Fibroblast of lung (primary cell): ENCODE results near the gene SPTBN1. TPM values are rescaled to one million over a fixed set of nuclear protein-coding genes. Genes with fewer than 3 reads are reported as not detected.

ENCODE experiments used
- DNase-seq, 2 donors: peaks; one replicate each; pipeline versions ENCODE4 v3.0.0 to v3.0.0-alpha.2; 2010; ENCODE audit warnings: low read depth in 2 of 2
- H2AFZ ChIP-seq: 2 replicates; pipeline ENCODE4 v1.5.1; 2012; ENCODE audit warnings: low read length, control low read depth, inconsistent platforms
- H3K27ac ChIP-seq: 2 replicates; pipeline ENCODE4 v1.5.1; 2011; ENCODE audit warnings: low read length, control low read depth; ENCODE audit not compliant: insufficient read depth
- H3K27me3 ChIP-seq: 2 replicates; pipeline ENCODE4 v1.5.1; 2011; ENCODE audit warnings: mild to moderate bottlenecking, low read length; ENCODE audit not compliant: control insufficient read depth, insufficient read depth
- H3K36me3 ChIP-seq: 2 replicates; pipeline ENCODE4 v1.5.1; 2011; ENCODE audit warnings: low read length; ENCODE audit not compliant: control insufficient read depth, insufficient read depth
- H3K4me1 ChIP-seq: 2 replicates; pipeline ENCODE4 v1.5.1; 2011; ENCODE audit warnings: low read length; ENCODE audit not compliant: control insufficient read depth, insufficient read depth; ENCODE audit errors: extremely low read depth
- H3K4me2 ChIP-seq: 2 replicates; pipeline ENCODE4 v1.5.1; 2011; ENCODE audit warnings: low read length, control low read depth; ENCODE audit not compliant: insufficient read depth; ENCODE audit errors: extremely low read depth
- H3K4me3 ChIP-seq, 4 experiments: fragments of 200-600 bp in 1 of 4; sonication (generic) in 1 of 4; replicated peaks in 1 of 4; 2 replicates each; pipeline ENCODE4 v1.5.1; 2011 to 2016; ENCODE audit warnings: low read length in 4 of 4, low read depth in 3 of 4, mild to moderate bottlenecking in 3 of 4, control low read depth in 2 of 4, inconsistent platforms in 1 of 4, mixed read lengths in 1 of 4; ENCODE audit not compliant: insufficient read depth in 1 of 4; ENCODE audit errors: control extremely low read depth in 1 of 4
- H3K79me2 ChIP-seq: 2 replicates; pipeline ENCODE4 v1.5.1; 2012; ENCODE audit warnings: mild to moderate bottlenecking, low read length, inconsistent platforms; ENCODE audit not compliant: control insufficient read depth, insufficient read depth
- H3K9ac ChIP-seq: 2 replicates; pipeline ENCODE4 v1.5.1; 2011; ENCODE audit warnings: mild to moderate bottlenecking, low read length, control low read depth; ENCODE audit not compliant: insufficient read depth
- H3K9me3 ChIP-seq: 2 replicates; pipeline ENCODE4 v1.5.1; 2012; ENCODE audit warnings: low read depth, low read length; ENCODE audit not compliant: control insufficient read depth, insufficient read depth
- H4K20me1 ChIP-seq: 2 replicates; pipeline ENCODE4 v1.5.1; 2011; ENCODE audit warnings: low read length; ENCODE audit not compliant: control insufficient read depth, insufficient read depth; ENCODE audit errors: extremely low read depth
- EZH2 ChIP-seq: IDR thresholded peaks from 2 replicates; pipeline ENCODE4 v1.5.1; 2012; ENCODE audit warnings: low read length, control low read depth, mild to moderate bottlenecking; ENCODE audit errors: missing control alignments
- polyA plus RNA-seq, 2 donors: library from polyadenylated mRNA; depleted of rRNA in 1 of 2; stranded (reverse) in 1 of 2; unstranded in 1 of 2; fragments of >200 nt; gene quantifications; 2 replicates each; pipeline ENCODE4 v1.2.1, GENCODE V29; 2011 to 2012; ENCODE audit warnings: missing spikeins in 1 of 2
- total RNA-seq: library from RNA; depleted of rRNA; stranded (reverse); fragments of >200 nt; gene quantifications from 2 replicates; pipeline ENCODE4 v1.2.1, GENCODE V29; 2014
- TF ChIP-seq, protein P1 (sequence below), 2 donors: IDR thresholded peaks in 1 of 2; conservative IDR thresholded peaks in 1 of 2; 1 replicate in 1 of 2; 2 replicates in 1 of 2; pipeline ENCODE4 v1.5.1; 2011 to 2012; ENCODE audit warnings: low read length in 2 of 2, control low read depth in 1 of 2, inconsistent platforms in 1 of 2, low read depth in 1 of 2, mild to moderate bottlenecking in 1 of 2

The SPTBN1 gene
- total and polyA plus RNA-seq, 2 donors (not counting 1 experiment from before 2014, with no cell fraction given): 123 to 325 TPM

- no peak overlapping the region for H3K4me3 ChIP-seq
- no peak overlapping the region for H3K9ac ChIP-seq
- H3K4me2 ChIP-seq: peak overlapping the region; percentile 74
These were observed 116.1 kb downstream of the SPTBN1 start for GRCh38 chr2:54572262-54572635.

DNA sequence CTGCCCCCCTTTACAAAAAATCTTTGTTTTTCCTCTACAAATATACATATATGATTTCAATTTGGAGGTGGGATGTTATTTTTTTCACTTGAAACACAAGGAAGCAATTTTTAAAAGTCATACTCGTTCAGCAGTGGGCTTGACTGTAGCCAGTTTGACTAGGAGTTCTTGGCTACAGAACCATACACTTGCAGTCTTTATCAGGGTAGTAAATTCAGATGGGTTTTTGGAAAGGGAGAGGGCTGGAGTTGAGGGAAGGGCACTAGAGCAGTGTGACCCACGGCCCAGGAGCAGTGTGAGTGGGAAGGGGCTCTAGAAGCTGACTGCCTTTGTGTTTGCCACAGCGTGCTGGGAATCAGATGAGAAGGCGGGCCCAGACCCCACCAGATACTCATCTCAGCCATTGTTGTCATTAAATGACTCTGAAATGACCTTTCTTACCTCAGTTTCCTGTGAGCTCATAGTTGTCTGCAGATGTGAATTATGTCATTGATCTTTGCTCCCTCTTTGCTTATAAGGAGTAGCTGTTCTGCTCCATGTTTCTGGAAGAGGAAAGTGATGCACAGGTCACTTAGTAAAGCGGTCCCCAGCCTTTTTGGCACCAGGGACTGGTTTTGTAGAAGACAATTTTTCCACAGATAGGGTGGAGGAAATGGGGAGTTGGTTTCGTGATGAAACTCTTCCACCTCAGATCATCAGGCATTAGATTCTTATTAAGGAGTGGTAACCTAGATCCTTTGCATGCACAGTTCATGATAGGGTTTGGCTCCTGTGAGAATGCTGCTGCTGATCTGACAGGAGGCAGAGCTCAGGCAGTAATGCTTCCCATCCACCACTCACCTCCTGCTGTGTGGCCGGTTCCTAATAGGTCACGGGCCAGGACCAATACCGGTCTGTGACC is 116.8 kb downstream of the SPTBN1 start:
- Histone ChIP-seq H3K36me3 (peaks cover 2% of the 10 kb centered on the region), H2AFZ (no peak overlapping the region), H3K4me2 (peak overlapping the region; percentile 74), H4K20me1 (no peaks in the 10 kb centered on the region), H3K27ac (peak overlapping the region; percentile 86), H3K4me1 (peaks cover 61% of the 10 kb centered on the region), H3K27me3 (no peaks in the 10 kb centered on the region), H3K9me3 (no peaks in the 10 kb centered on the region), H3K9ac (no peak overlapping the region), H3K79me2 (peaks cover 69% of the 10 kb centered on the region), H3K4me3 (no peak overlapping the region)
- peak; percentile 44 to 93 for DNase-seq
- TF ChIP-seq, protein P1, sequence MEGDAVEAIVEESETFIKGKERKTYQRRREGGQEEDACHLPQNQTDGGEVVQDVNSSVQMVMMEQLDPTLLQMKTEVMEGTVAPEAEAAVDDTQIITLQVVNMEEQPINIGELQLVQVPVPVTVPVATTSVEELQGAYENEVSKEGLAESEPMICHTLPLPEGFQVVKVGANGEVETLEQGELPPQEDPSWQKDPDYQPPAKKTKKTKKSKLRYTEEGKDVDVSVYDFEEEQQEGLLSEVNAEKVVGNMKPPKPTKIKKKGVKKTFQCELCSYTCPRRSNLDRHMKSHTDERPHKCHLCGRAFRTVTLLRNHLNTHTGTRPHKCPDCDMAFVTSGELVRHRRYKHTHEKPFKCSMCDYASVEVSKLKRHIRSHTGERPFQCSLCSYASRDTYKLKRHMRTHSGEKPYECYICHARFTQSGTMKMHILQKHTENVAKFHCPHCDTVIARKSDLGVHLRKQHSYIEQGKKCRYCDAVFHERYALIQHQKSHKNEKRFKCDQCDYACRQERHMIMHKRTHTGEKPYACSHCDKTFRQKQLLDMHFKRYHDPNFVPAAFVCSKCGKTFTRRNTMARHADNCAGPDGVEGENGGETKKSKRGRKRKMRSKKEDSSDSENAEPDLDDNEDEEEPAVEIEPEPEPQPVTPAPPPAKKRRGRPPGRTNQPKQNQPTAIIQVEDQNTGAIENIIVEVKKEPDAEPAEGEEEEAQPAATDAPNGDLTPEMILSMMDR (conservative IDR thresholded peaks at IDR 0.05 in 1 of 2, IDR thresholded peaks at IDR 0.05 in 1 of 2; ENCODE audit: low read depth in 1 of 2, low read length in 2 of 2): no peak

More at GRCh38 chr2:54572262-54572635, 116.1 kb downstream of the SPTBN1 start:
- H3K9me3 ChIP-seq: no peaks in the 10 kb centered on the region
- H3K27me3 ChIP-seq: no peaks in the 10 kb centered on the region
- H3K36me3 ChIP-seq: peaks cover 2% of the 10 kb centered on the region
- peaks cover 58% of the 10 kb centered on the region for H3K4me1 ChIP-seq
- no peak for TF ChIP-seq EZH2
- TF ChIP-seq, protein P1 (conservative IDR thresholded peaks at IDR 0.05 in 1 of 2, IDR thresholded peaks at IDR 0.05 in 1 of 2; ENCODE audit: low read depth in 1 of 2, low read length in 2 of 2): no peak
- H3K27ac ChIP-seq: peak overlapping the region; percentile 86
- peaks cover 66% of the 10 kb centered on the region for H3K79me2 ChIP-seq
- H2AFZ ChIP-seq: no peak overlapping the region
- peak; percentile 67 to 98 for DNase-seq
- no peaks in the 10 kb centered on the region for H4K20me1 ChIP-seq

GRCh38 chr2:54573537-54573919 is 117.4 kb downstream of the SPTBN1 start:
- no peak overlapping the region for H3K4me3 ChIP-seq
- peaks cover 65% of the 10 kb centered on the region for H3K4me1 ChIP-seq
- H4K20me1 ChIP-seq: no peaks in the 10 kb centered on the region
- peak overlapping the region; percentile 74 for H3K4me2 ChIP-seq
- no peak overlapping the region for H2AFZ ChIP-seq
- TF ChIP-seq, protein P1 (conservative IDR thresholded peaks at IDR 0.05 in 1 of 2, IDR thresholded peaks at IDR 0.05 in 1 of 2; ENCODE audit: low read depth in 1 of 2, low read length in 2 of 2): no peak
- TF ChIP-seq EZH2: no peak
- DNase-seq: no peak
- H3K27me3 ChIP-seq: no peaks in the 10 kb centered on the region
- H3K27ac ChIP-seq: peak overlapping the region; percentile 86
- H3K9ac ChIP-seq: no peak overlapping the region
- H3K79me2 ChIP-seq: peaks cover 70% of the 10 kb centered on the region
- no peaks in the 10 kb centered on the region for H3K9me3 ChIP-seq
- peaks cover 2% of the 10 kb centered on the region for H3K36me3 ChIP-seq
